Measurements from ENCODE around the gene C2orf80. TPM values are rescaled to one million over a fixed set of nuclear protein-coding genes. Genes with fewer than 3 reads are reported as not detected.
"Not testable (repeated sequence)": the region's sequence is repeated elsewhere in the genome, so short reads cannot be mapped to it uniquely, and the experiment has no call there.

C2orf80 gene
- total and polyA plus RNA-seq, 2 donors from 2014 or later = not detected

DNA sequence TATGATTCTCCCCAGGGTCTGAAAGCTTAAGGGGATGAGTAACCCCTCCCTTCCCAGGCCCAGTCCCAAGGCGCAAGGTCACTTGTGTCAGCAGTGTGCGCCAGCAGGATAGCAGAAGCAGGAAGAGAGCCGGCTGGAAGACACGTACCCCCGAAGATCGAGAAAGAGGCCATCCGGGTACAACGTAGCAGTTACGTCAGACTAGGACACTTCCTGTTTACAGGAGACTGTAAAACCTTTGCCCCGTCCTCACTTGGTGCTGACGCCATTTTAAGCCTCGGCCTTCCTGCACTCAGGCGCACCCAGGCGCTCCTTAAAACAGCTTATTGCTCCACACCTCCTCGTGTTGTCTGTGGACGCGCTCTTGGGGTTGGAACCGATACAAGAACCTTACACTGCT, 50.4 kb downstream of the C2orf80 start:
- FAIRE-seq = no peak
- H3K9ac ChIP-seq (ENCODE audit: low read length in 3 of 3) = no peak overlapping the region
- no peaks in the 10 kb centered on the region for H3K36me3 ChIP-seq (ENCODE audit: control insufficient read depth in 2 of 3, insufficient read depth in 3 of 3, low read length in 3 of 3)
- H3K4me1 ChIP-seq (ENCODE audit: control insufficient read depth in 2 of 3, insufficient read depth in 2 of 3, low read depth in 1 of 3, low read length in 3 of 3) = no peaks in the 10 kb centered on the region
- no peaks in the 10 kb centered on the region for H3K27me3 ChIP-seq (ENCODE audit: control insufficient read depth, insufficient read depth, low read length)
- no peak overlapping the region for H3K4me3 ChIP-seq (ENCODE audit: low read length in 3 of 3)
- H3K27ac ChIP-seq (ENCODE audit: low read depth in 2 of 2, low read length in 2 of 2) = no peak overlapping the region
- no peaks in the 10 kb centered on the region for H3K9me3 ChIP-seq (ENCODE audit: control insufficient read depth in 2 of 3, insufficient read depth in 1 of 3, low read length in 3 of 3)
- DNase-seq = no peak
- intact Hi-C loops (cut with DNase I) = no loop called here
- TF ChIP-seq CTCF (IDR thresholded peaks at IDR 0.05; ENCODE audit: borderline replicate concordance, extremely low read depth, insufficient read depth) = no peak

- H3K9ac ChIP-seq (ENCODE audit: low read length in 3 of 3); DNase-seq; H3K36me3 ChIP-seq (ENCODE audit: control insufficient read depth in 2 of 3, insufficient read depth in 3 of 3, low read length in 3 of 3); H3K4me3 ChIP-seq (ENCODE audit: low read length in 3 of 3); H3K4me1 ChIP-seq (ENCODE audit: control insufficient read depth in 2 of 3, insufficient read depth in 2 of 3, low read depth in 1 of 3, low read length in 3 of 3); intact Hi-C loops (cut with DNase I); H3K27ac ChIP-seq (ENCODE audit: low read depth in 2 of 2, low read length in 2 of 2); FAIRE-seq; H3K27me3 ChIP-seq (ENCODE audit: control insufficient read depth, insufficient read depth, low read length); H3K9me3 ChIP-seq (ENCODE audit: control insufficient read depth in 2 of 3, insufficient read depth in 1 of 3, low read length in 3 of 3): not testable (repeated sequence)
Observed at GRCh38 chr2:208138334-208138733, 51.5 kb downstream of the C2orf80 start.

- FAIRE-seq = no peak
- no peak overlapping the region for H3K27ac ChIP-seq (ENCODE audit: low read depth in 2 of 2, low read length in 2 of 2)
Observed at GRCh38 chr2:208136716-208137094, 53.1 kb downstream of the C2orf80 start.

More at GRCh38 chr2:208136716-208137094, 53.1 kb downstream of the C2orf80 start:
- Histone ChIP-seq H3K36me3 (ENCODE audit: control insufficient read depth in 2 of 3, insufficient read depth in 3 of 3, low read length in 3 of 3) (no peaks in the 10 kb centered on the region), H3K4me3 (ENCODE audit: low read length in 3 of 3) (no peak overlapping the region), H3K4me1 (ENCODE audit: control insufficient read depth in 2 of 3, insufficient read depth in 2 of 3, low read depth in 1 of 3, low read length in 3 of 3) (no peaks in the 10 kb centered on the region), H3K9me3 (ENCODE audit: control insufficient read depth in 2 of 3, insufficient read depth in 1 of 3, low read length in 3 of 3) (no peaks in the 10 kb centered on the region), H3K9ac (ENCODE audit: low read length in 3 of 3) (no peak overlapping the region), H3K27me3 (ENCODE audit: control insufficient read depth, insufficient read depth, low read length) (no peaks in the 10 kb centered on the region)
- DNase-seq = no peak
- TF ChIP-seq CTCF (IDR thresholded peaks at IDR 0.05; ENCODE audit: borderline replicate concordance, extremely low read depth, insufficient read depth) = no peak
- intact Hi-C loops (cut with DNase I) = no loop called here
